ENCODE results near the gene RPIA.

DNA sequence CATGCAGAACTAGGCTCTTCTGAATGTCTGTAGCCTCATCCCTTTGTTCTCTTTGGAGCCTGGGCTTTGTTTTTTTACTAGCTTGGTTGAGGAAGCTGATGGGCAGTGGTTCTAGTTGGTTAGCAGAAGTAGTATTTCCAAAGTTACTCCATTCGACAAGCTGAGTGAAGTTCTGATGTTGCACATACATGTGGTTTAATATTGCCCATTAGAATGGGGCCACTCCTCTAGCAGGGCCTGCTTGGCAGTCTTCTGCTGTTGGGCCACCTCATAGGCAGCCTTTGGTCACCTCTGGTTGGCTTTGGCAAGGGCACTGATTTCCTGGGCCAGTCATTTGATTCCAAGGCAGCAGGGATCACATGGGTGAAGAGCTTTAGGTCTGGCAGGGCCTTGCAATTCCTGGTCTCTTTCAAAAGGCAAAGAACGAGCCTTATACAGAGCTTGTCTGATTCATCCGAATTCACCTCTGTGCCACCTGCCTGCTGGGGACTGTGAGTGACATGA is 2.5 kb downstream of the RPIA start:
- TF ChIP-seq POLR2A (IDR thresholded peaks at IDR 0.05), result no peak
- TF ChIP-seq, protein P1, sequence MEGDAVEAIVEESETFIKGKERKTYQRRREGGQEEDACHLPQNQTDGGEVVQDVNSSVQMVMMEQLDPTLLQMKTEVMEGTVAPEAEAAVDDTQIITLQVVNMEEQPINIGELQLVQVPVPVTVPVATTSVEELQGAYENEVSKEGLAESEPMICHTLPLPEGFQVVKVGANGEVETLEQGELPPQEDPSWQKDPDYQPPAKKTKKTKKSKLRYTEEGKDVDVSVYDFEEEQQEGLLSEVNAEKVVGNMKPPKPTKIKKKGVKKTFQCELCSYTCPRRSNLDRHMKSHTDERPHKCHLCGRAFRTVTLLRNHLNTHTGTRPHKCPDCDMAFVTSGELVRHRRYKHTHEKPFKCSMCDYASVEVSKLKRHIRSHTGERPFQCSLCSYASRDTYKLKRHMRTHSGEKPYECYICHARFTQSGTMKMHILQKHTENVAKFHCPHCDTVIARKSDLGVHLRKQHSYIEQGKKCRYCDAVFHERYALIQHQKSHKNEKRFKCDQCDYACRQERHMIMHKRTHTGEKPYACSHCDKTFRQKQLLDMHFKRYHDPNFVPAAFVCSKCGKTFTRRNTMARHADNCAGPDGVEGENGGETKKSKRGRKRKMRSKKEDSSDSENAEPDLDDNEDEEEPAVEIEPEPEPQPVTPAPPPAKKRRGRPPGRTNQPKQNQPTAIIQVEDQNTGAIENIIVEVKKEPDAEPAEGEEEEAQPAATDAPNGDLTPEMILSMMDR (IDR thresholded peaks at IDR 0.05 in 4 of 5, conservative IDR thresholded peaks at IDR 0.05 in 1 of 5), result no peak
